NB4 (cell line): Measurements from ENCODE around the gene FBXO31.

Experiments used
- CTCF ChIP-seq: IDR thresholded peaks from one replicate; pipeline ENCODE4 v1.5.1; 2012; ENCODE audit warnings: low read depth, low read length
- MAX ChIP-seq: IDR thresholded peaks from 2 replicates; pipeline ENCODE4 v1.6.1; 2011; ENCODE audit warnings: low read depth, low read length
- POLR2A ChIP-seq: IDR thresholded peaks from 2 replicates; pipeline ENCODE4 v1.6.1; 2011; ENCODE audit warnings: mild to moderate bottlenecking; ENCODE audit not compliant: insufficient read length; ENCODE audit errors: extremely low read depth

- TF ChIP-seq MAX: no peak
- TF ChIP-seq CTCF: no peak
- TF ChIP-seq POLR2A: no peak
These were observed 28.0 kb upstream of the FBXO31 start for GRCh38 chr16:87411375-87412271.
